Stimulated activated CD4-positive, alpha-beta T cell treated with anti-CD3 and anti-CD28 coated beads, Interleukin-15, amount 100 ng/mL, for 48 hours (primary cell): ENCODE data around the gene ATXN2.
"Not testable (repeated sequence)": the region's sequence is repeated elsewhere in the genome, so short reads cannot be mapped to it uniquely, and the experiment has no call there.

Experiments used
- DNase-seq, 2 donors: peaks; one replicate each; pipeline ENCODE4 v3.0.0-alpha.2; 2020; ENCODE audit warnings: low read depth in 2 of 2

ATXN2 gene, protein sequence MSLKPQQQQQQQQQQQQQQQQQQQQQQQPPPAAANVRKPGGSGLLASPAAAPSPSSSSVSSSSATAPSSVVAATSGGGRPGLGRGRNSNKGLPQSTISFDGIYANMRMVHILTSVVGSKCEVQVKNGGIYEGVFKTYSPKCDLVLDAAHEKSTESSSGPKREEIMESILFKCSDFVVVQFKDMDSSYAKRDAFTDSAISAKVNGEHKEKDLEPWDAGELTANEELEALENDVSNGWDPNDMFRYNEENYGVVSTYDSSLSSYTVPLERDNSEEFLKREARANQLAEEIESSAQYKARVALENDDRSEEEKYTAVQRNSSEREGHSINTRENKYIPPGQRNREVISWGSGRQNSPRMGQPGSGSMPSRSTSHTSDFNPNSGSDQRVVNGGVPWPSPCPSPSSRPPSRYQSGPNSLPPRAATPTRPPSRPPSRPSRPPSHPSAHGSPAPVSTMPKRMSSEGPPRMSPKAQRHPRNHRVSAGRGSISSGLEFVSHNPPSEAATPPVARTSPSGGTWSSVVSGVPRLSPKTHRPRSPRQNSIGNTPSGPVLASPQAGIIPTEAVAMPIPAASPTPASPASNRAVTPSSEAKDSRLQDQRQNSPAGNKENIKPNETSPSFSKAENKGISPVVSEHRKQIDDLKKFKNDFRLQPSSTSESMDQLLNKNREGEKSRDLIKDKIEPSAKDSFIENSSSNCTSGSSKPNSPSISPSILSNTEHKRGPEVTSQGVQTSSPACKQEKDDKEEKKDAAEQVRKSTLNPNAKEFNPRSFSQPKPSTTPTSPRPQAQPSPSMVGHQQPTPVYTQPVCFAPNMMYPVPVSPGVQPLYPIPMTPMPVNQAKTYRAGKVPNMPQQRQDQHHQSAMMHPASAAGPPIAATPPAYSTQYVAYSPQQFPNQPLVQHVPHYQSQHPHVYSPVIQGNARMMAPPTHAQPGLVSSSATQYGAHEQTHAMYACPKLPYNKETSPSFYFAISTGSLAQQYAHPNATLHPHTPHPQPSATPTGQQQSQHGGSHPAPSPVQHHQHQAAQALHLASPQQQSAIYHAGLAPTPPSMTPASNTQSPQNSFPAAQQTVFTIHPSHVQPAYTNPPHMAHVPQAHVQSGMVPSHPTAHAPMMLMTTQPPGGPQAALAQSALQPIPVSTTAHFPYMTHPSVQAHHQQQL

DNA sequence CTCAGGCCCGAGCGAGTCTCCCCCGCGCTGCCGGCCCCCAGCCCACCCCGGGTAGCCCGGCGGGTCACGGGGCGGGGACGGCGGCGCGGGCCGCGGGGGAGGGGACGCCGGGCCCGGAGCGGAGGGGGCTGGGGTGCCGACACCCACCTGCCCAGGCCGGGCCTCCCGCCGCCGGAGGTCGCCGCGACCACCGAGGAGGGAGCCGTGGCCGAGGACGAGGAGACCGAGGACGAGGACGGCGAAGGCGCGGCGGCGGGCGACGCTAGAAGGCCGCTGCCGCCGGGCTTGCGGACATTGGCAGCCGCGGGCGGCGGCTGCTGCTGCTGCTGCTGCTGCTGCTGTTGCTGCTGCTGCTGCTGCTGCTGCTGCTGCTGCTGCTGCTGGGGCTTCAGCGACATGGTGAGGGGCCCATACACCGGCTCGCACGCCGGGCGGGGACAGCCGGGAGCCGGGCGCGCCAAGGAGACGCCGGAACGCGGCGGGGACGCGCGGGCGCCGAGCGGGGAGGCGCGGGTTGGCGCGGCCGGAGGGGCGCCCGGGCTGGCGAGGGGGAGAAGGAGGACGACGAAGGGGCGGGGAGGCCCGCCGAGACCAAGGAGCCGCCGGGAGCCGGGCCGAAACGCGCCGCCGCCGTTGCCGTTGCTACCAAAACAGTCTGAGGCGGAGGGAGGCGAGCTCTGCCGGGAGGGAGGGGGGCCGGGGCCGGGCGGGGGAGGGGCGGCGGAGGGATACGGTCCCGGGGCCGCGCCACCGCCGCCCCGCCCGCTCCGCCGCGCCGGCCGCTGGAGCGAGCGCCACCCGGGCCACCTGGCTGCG is at the start of gene ATXN2:
Gene ATXN2 (minus strand): TSS at position 679 of the 816 bp plus-strand sequence. CDS start 281 bp downstream, at position 398.
- peak; percentile 36 to 48 for DNase-seq

DNA sequence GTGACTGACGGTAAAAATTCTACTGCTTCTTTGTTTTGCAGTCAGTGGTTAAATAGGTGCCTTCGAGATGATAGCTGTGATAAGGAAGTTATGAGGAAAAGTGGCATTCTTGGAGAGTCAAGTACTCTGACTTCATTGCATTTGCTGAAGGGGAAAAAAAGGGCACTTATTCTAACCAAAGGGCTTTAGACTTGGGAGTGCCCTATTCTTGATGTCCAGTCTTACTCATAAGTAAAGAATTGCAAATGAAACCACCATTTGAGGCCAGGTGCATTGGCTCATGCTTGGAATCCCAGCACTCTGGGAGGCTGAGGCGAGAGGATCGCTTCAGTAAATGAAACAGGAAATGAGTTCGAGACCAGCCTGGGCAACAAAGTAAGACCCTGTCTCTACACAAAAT is 46.3 kb upstream of the ATXN2 start:
- no peak for DNase-seq

DNA sequence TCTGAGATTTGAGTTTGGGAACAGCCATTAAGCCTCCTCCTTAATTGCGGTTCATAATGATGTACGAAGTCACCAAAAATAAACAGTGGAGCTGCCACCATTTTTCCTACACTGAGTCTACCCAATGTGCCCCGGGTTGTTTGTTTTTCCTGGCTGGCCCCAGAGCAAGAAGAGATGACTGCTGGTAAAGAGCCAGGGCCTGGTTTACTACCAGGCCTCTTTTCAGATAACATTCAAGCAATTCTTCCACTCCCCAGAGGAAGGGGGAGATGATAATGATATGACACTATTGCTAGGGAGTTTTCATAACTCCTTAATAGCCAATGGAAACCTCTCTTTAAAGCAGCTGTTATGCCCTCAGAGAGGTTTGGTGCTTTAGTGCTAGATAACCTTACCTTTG is 44.3 kb upstream of the ATXN2 start:
- DNase-seq: no peak

DNA sequence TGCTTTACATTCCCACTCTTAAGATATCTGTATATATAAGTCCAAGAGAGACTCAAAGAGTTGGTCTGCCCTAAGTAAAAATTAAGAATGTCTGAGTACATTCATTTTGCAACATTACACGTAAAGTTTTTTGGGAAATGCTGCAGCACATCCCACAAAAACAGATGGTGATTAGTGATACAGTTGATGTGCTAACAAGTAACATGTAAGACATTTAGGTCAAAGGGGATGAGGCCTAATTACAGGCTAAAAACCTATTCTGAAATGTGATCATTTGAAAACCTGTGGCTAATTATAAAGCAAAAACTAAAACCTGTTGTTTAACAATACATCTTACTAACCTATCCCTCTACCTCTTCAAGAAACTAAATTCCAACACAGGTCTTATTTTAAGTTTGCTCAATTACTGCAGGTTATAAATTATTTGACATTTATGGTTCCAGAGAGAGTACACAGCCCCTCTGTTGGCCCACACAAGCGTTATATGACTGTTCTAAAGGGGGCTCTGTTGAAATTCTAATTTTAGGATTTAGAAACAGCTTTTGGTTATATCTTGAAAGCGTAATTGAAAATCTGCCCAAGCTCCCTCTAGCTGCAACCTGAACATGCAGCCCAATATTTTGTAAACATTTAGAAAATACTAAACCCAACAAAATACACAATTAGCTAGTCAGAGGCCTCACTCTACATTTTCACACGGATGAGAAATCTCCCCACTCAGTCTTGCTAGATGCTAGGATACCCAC is 43.7 kb upstream of the ATXN2 start:
- DNase-seq: no peak

DNA sequence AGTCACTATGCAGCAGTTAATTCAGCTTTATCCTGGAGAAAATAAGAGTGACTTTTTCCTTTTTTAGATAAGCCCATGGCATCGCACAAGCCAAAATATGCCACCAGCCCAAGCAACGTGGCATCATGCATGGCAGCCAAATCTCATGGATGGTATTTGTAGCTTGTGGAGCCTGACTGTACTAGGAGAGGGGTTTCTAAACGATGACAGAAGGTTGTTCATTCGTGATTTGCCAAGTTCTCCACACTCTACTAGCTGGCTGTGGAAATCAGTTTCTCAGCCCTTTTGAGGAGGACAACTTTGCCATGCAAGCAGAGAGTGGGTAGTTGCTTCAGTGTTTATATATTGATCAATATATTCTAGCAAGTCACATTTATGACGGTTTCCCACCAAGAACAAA is 41.4 kb upstream of the ATXN2 start:
- DNase-seq: no peak

DNA sequence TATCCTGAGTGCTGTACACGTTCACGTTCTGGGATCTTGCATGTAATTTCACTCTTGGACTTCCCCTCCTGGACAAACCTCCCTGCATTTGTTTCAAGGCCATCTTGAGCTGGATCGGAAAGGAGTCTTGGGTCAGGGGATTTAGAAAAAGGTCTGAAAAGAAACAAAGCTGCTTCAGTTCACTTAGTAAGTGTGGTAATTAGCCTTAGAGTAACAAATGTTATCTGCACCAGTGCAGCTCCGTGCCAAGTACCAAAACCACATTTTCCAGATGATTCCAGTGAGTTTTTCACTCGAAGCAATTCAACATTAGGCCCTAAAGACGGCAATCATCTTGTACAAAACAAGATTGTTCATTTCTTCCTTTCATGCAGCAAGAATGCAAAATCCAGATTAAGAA is 39.4 kb upstream of the ATXN2 start:
- no peak for DNase-seq

DNA sequence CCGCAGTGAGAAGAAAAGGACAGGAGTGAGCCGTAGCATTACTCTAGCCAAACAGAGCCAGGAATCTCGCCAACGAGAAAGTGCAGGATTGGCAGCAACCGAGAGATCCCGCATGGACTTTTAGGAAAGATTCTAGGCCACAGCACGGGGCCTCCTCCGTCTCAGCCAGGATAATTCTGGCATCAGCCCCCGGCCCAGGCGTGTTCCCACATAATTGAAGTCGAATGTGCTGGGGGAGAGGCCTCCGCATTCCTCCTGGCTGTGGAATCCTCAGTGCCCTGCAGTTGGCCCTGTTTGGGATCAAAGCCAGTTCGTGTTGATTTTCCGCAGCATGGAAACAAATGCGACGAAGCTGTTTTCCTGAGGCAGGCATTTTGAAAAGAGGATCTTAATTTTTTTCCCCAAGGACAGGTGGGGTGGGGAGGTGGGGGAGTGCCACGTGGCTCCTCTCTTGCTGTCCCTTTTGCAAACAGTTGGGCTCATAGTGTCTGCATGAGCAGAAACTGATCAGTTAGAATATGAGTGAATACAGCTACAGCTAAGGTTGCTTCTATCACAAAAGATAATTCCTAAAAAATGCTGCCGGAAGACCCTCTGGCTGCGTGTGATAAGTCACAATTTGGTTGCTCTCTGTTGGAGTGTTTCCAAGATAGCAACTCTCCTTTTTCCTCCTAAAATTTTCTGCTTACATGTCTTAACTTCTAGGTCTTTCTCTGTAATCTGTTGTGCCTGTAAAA is 37.3 kb upstream of the ATXN2 start:
- DNase-seq: no peak

DNA sequence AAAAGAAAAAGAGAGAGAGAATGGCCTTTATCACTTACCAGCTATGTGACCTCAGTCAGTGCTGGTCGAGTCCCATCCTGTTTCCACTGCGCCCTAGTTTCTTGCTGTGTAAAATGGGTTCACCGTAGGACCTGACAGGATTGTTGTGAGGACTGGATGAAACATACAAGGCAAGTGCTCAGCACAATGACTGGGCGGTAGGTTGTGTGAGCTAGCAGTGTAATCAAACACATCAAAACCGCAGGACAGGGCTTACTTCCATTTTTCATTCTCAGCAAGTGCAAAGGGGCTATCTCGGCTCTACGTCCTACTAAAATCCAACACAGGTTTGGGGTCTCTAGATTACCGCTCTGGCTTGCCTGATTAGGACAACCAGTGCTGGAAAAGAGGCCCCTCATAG is 36.4 kb upstream of the ATXN2 start:
- DNase-seq: no peak

DNA sequence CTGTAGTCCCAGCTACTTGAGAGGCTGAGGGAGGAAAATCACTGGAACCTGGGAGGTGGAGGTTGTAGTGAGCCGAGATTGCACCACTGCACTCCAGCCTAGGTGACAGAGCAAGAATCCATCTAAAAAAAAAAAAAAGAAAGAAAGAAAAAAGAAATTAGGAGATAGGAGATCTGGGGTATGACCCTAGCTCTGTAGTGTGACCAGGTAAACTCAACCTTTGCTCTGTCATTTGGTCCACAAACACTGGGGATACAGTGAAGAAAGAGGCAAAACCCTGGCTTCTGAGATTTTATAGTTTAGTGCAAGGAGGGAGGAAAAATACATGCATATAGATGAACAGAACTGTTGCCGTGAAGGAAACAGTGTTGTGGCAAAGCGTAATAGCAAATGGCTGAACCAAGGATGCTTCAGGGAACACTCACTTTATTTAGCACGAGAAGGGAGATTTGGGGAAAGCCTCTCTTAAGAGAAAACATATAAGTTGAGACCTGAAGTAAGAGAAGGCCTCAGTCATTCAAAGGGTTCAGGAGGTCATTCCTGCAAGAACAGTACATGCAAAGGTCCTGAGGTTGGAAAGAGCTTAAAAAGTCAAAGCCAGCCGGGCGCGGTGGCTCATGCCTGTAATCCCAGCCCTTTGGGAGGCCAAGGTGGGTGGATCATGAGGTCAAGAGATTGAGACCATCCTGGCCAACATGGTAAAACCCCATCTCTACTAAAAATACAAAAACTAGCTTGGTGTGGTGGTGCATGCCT is 29.6 kb upstream of the ATXN2 start:
- no peak for DNase-seq

DNA sequence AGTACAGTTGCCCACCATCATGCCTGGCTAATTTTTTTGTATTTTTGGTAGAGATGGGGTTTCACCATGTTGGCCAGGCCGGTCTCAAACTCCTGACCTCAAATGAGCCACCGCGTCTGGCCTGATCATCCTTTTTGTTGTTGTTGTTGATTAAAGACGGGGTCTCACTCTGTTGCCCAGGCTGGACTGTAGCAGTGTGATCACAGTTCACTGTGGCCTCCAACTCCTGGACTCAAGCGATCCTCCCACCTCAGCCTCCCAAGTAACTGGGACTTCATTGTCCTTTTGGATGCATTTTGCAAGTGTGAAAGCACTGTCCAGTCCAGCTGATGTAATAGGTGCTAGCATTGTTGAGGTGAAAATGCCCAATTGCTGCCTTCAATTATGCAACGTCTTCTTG is 27.1 kb upstream of the ATXN2 start:
- no peak for DNase-seq

DNA sequence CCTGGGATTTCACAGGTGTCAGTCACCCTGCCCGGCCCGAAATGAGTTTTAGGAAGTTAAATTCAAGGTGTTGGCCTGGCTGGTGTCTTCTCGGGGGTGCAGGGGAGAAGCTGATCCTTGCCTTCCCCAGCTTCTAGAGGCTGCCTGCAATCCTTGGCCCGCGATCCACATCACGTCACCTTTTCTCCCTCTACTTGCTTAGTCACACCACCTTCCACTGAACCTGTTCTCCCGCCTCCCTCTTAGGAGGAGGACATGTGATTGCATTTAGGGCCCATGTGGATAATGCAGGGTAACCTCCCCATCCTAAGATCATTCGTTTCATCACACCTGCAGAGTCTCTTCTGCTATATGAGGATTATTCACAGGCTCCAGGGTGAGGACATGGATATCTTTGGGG is 25.4 kb upstream of the ATXN2 start:
- no peak for DNase-seq

DNA sequence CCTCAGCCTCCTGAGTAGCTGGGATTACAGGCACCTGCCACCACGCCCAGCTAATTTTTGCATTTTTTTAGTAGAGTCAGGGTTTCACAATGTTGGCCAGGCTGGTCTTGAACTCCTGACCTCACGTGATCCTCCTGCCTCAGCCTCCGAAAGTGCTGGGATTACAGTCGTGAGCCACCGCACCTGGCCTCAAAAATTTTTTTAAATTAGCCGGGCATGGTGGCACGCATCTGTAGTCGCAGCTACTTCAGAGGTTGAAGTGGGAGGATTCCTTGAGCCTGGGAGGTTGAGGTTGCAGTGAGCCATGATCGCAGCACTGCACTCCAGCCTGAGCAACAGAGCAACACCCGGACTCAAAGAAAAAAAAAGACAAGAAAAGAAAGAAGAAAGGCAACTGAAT is 18.7 kb upstream of the ATXN2 start:
- DNase-seq: not testable (repeated sequence)

DNA sequence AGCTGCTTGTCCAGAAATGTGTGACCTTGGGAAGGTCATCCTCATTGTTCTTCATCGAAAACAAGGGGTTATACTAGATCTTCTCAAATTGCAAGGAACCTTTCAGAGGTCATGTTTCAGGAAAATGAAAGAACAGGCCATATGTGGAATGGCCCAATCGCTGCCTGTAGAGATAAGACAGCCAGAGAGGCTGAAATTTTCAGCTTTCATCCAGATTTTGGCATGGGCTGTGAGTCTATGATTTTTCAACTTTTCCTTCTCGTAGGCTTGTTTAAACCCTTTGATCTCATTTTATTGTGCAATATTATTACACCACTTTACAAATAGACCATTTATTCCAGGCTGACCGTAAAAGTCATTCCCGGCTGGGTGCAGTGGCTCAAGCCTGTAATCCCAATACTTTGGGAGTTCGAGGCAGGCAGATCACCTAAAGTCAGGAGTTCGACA is 17.1 kb upstream of the ATXN2 start:
- no peak for DNase-seq

DNA sequence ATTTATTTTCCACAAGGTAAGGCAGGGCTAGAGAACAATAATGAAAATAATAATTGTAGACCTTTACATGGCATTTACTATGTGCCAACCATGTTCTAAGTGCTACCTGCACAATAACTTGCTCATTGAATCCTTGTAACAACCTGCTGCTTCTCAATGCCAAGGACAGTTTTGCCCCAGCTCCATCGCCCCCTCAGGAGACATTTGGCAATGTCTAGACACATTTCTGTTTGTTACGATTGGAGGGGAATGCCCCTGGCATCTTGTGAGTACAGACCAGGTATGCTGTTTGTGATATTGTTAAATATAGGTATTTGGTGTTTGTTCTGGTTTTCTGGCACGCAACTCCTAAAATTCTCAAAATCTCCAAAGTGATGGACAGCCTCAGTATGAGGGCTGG is 8.1 kb upstream of the ATXN2 start:
- DNase-seq: no peak

DNA sequence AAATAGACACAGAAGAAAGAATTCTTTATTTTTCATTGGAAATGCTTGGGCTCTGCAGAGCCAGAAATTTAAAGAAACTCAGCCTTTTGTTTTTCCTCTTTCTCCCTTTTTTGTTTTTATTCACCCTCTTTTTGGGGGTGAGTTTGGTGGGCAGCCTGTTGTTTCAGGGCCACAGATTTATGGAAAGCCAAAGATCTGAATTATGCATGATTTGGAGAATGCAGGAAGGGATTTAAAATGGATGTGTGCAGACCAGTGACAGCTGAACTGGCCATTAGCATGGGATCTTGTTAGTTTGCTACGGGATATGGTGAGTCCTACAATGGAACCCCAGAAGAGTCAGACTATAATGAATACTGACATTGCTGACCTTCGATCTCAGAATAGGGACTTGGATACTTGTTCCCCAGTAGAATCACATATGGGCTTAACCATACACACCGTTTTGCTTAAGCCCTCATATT is 7.7 kb upstream of the ATXN2 start:
- no peak for DNase-seq

DNA sequence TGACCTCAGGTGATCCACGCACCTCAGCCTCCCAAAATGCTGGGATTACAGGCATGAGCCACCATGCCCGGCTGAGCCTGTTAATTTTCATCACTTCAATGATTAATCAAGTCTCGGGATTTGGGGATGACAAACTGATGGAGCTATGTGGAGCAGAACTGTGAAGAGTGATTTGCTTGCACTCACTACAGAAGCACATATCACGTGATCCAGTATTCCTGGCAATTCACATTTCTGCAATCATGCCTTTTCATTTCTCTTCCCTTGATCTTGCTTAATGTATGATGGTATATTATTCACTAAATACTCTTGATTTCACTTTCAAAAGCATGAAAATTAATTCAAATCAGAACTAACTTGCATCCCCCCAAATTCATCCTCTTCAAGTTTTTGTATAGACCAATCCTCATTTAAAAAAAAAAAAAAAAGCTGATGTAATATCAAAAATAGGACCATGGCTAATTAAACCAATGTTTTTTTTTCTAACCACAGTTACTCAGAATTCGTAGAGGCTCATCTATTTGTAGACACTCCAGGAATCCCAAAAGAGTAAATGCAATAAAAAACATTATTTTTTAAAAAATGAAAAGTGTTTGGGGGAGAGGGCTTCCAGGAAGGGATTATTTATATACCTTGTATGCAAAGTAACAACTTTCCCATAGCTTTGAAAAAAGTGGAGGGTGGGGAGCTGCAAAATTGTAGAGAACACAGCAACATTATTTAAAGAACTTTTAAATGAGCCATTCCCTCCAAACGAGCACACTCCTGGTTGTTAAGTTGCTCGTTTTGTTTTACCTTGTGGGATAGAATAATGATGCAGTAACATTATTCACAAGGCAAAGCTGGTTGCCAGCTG is 7.0 kb upstream of the ATXN2 start:
- DNase-seq: no peak

DNA sequence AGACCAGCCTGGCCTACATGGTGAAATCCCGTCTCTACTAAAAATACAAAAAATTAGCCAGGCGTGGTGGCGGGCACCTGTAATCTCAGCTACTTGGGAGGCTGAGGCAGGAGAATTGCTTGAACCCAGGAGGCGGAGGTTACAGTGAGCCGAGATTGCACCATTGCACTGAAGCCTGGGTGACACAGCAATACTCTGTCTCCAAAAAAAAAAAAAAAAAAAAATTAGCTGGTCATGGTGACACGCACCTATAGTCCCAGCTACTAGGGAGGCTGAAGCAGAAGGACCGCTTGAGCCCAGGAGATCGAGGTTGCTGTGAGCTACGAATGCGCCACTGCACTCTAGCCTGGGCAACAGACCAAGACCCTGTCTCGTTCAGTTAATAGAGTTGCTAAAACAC is 3.7 kb upstream of the ATXN2 start:
- not testable (repeated sequence) for DNase-seq

DNA sequence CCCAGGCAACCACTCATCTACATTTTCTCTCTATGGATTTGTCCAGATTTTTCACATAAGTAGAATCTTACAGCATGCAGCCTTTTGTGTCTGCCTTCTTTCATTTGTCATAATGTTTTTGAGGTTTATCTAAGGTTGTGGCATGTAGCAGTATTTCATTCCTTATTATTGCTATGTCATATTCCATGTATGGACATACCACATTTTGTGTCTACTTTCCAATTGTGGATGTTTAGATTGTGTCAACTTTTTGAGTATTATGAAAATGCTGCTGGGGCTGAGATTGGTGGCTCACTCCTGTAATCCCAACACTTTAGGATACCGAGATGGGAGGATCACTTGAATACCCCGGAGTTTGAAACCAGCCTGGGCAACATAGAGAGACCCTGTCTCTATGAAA is 3.2 kb upstream of the ATXN2 start:
- DNase-seq: no peak
